HT-29 (cell line): ENCODE data around the gene ZFPM1. TPM values are rescaled to one million over a fixed set of nuclear protein-coding genes. Genes with fewer than 3 reads are reported as not detected.
A peak's percentile ranks its signal among the peaks of the same experiment; 100 is the strongest.

Experiments
- DNase-seq: peaks from one replicate; pipeline ENCODE4 v3.0.0-alpha.2; 2015; ENCODE audit warnings: low spot score
- total RNA-seq: library from RNA; depleted of rRNA; stranded (reverse); fragments of >200 nt; shearing (Covaris generic); gene quantifications from 2 replicates; pipeline ENCODE4 v1.2.3, GENCODE V29; 2014

ZFPM1 gene
- total RNA-seq, 1 experiment from 2014 or later: 15.3 TPM

DNA sequence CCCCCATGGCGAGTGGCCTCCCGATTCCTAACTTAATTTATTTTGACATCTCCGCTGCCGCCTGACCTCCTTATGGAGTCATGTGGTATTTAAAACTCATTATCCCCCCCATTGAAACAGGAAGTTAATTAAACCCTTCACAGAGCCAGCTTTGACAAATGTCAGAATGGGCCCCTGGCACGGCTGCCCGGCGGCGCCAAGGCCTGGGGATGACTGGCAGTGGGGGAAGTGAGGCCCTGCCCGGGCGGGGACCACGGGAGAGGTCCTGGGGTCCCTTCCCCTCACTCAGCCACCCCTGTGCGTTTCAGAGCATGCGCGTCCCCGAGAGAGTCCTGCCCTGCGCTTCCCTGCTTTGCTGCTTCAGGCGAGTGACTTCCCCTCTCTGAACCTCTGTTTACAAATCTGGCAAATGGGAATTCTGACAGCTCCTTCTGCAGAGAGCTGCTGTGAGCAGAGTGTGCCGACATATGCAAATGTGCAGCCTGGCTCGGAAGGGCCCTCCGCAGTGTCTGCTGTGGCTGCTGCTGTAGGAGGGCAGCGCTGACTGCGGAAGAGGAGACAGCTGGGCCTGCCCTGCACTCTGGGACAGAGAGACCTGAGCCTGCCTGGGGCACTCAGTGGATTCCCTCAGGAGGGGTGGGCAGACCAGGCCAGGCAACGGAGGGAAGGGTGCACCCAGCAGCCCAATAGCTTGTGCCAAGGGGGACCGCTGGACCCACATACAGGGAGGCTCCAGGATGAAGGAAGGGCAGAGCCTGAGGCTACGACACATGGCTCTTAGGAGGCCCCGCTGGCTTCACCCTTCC is 4.4 kb upstream of the ZFPM1 start:
- no peak for DNase-seq

DNA sequence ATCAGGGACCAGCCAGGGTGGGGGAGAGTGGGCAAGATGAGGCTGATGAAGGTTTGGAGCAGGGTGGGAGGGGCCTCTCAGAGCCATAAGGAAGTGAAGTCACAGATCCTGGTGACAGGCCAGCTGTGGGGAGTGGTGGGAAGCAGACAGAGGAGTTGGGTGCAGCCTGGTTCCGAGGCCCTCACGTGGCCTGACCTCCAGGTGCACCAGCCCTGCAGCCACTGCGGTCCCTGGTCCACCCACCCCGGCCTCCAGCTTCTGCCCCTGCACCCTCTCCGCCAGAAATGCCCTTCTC is 3.9 kb upstream of the ZFPM1 start:
- no peak for DNase-seq

DNA sequence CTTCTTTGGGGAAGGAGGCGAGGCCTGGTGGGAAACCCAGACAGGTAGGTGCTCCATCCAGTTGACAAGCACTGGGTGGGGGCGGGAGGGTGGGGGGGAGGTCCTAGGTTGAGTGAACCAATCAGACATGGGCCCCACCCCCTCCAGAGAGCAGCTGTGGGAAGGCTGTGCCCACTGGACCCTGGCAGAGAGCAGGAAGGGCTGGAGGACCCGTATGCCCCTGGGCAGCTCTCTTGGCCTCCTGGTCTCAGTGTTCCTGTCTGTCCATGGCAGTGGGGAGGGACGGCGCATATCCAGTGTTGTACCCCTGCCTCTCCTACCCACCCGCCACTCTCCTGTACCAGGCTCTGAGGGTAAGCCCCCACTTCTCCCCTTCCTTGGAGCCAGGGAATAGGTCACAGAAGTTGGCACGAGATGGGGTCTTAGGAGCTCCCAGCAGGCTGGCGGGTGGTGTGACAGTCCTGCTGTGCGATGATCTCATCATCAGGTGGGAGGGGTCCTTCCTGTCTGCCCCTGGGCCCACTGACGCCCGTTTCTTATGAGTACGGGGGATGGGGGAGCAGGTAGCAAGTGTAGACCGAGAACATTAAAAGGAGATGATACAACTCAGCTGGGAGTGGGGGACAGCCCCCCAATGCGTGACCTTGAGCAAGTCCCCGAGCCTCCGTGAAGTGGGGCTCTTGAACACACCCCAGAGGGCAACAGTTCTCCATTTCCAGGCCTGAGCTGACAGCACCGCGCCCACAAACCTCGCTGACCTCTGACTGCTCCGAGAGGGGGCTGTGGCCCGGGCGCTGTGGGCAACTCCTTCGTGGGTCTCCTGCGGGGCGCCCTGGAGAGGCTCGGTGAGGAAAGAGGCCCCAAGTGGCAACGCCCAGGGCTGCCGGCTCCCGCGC is 1.2 kb upstream of the ZFPM1 start:
- DNase-seq: no peak

DNA sequence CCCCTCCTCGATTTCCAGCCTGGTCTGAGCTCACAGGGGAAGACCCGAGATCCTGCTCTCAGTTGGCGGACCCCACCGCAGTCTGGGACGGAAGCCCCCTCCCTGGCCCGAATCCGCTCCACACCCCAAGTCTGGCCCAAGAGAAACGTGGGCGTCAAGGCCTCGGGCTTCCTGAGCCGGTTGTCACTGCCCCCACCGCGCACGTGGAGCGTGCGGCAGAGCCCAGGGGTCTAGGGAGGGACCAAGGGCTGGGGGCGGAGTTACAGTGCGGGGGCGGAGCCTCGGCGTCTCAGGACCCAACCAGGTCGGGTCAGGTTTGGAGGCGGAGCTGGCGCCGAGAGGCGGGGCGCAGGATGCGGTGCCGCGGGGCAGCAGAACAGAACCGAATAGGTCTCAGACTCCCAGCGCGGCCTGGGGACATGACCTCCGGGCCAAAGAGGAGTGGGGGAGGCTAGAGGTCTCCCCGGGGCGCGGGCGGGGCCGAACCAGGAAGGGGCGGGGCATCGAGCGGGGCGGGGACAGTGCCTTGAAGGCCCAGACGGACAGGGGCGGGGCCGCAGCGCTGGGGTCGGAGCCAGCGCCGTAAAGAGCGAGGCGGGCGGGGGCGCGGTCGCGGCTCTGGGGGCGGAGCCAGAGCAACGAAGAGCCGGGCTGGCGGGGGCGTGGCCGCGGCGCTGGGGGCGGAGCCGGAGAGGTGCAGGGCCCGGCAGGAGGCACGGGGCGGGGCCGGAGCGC is 431 bp upstream of the ZFPM1 start:
- peak; percentile 94 for DNase-seq

DNA sequence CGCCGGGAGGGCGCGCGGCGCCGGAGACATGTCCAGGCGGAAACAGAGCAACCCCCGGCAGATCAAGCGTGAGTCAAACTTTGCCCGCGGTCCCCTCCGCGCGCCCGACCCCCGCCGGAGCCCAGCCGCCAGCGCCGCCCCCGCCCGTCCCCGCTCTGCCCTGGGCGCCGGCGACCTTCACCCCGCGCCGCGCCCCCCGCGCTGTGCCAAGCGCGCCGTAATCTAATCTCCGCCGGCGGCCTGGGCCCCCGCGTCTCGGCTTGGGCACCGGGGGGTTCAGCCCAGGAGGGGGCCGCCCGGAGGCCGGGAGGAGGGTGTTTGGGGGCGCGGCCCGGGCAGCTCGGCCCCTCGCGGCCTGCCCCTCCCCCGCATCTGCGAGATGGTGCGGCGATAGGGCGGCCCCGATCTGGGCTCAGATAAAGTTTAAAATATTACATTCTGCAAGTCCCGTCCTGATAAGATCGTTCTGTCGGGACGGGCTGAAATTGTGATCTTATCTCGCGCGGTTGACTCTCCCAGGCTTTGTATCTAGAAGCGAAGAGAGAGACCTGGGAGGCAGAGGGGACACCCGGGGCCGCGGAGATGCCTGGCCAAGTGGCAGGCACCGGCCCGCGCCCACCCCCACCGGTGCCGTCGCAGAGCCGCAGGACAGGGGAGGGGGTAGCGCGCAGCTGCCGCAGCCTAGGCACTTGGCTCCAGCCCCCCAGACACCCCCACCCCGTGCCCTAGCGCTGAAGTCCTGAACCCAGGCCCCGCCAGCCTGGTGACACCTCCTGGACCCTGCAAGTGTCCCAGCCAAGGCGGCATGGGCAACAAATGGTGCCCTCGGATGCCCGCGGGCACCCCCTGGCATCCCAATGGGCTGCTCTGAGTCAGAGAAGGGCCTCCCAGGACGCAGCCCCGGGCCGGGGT is 787 bp downstream of the ZFPM1 start:
- DNase-seq: peak; percentile 28

DNA sequence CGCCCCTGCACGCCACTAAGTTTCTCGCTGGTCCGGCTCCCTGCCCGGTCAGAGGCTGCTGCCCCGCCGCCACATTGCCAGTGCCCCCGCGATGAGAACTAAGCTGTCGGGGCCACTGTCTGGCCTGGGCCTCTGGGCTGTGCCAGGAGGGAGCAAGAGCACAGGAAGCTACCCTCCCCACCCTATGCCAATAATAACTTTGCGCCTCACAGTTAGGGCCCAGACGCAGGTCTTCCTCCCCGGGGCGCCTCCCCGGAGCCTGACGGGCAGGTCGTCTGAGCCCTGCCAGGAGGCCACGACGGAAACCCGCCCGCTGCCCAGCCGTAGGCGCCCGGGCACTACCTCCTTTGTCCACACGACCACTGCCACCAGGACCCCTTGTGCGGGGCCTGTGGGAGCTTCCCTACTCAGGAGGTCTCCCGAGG is 1.5 kb downstream of the ZFPM1 start:
- DNase-seq: peak; percentile 56

DNA sequence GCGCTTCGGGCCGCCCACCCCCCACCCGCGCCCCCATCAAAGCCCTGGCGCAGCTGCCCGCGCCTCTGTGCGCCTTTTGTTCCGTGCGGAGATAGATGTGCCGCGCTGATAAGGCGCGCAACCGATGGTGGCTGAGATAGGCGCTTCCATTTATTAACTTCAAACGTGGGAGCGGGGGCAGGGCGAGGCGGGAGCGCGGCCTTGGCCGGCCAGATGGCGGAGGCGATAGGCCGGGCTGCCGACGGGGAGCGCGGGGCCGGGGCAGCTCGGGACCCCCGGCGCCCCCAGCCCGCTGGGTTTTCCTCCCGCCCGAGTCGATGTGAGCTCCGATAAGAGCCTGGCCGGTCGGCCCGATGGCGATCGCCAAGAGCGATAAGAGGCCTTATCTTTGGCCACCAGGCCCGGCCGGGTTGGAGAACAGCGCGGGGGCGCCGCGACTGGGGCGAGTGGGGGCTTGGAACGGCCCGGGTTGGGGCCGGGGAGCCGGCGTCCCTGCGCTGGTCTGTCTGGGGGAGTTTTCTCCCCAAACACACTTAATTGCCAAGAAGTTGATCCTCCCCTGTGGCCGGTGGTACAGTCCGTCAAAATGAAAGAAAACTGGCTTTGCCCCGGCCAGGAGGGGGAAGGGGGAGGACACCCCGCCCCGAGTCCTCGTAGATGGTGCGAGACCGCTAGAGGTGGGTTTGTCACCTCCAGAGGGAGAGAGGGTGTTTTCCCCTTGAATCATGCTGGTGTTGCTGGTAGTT is 2.7 kb downstream of the ZFPM1 start:
- DNase-seq: peak; percentile 56

DNA sequence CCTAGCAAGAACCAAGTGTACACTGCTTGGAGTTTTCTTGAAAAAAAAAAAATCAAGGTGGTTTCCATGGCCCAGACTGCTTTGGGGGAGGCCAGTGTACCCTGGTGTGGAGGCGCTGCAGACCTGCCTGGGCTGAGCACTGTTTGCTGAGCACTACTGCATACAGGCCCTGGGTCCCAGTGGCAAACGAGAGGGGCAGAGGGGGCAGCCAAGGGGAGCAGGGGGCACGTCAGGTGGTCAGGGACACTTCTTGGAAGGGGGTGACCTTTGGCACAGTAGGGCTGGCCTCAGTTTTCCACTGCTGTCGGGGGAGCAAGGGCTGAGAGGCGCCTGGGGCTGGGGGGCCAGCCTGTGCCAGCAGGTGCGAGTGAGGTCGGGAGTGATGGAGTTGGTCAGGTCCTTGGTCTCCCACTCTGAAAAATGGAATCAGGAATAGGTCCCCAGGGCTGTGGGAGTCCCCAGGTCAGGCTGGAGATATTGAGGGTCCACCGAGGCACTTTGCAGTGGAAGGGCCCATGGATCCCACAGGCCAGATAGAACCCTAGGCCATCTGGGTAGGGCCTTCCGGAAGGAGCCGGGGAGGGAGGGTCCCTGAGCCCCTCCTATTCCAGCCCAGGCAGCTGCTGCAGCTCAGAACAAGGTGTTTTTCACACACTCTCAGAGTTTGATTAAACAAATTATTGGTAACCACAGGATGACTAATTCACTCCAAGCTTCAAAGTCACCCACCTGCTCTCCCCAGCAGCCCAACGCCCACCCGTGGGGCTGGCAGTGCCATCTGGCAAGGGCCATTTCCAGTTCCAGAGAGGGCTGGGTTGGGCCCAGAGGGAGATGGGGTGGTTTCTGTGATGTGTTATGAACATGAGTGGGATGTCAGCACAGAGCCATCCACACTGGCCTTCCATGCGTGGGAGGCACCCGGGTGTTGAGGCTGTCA is 3.5 kb downstream of the ZFPM1 start:
- DNase-seq: no peak

DNA sequence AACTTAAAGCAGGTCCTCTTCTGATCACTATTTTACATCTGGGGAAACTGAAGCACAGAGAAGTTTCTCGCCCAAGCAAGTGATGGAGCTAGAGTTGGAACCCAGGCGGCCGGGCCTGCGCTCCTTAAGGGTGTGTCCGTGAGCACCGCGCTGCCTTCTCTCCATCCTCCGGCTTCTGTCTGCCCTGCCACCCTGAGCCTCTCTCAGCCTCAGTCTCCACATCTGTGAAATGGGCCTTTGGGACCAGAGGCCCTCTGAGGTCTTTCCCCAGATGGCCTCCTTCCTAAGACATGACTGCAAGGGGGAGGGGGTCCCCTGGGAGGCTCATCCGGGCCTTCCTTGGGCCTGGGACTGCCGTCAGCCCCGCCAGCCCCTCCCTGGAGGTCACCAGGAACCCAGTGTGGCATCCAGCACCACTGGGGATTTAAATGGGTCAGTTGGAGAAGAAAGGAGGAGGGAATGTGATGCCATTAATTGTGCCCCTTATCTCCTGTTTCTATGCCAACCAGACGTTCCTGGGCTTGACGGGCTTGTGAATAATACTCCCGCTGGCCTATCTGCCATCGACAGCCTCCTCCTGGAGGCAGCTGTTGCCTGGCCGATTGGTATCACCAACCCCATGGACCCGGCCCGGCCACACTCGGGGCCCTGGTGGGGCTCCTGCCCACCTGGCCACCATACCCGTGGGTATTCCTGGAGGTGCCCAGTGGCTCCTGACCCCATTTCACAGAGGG is 5.1 kb downstream of the ZFPM1 start:
- no peak for DNase-seq

DNA sequence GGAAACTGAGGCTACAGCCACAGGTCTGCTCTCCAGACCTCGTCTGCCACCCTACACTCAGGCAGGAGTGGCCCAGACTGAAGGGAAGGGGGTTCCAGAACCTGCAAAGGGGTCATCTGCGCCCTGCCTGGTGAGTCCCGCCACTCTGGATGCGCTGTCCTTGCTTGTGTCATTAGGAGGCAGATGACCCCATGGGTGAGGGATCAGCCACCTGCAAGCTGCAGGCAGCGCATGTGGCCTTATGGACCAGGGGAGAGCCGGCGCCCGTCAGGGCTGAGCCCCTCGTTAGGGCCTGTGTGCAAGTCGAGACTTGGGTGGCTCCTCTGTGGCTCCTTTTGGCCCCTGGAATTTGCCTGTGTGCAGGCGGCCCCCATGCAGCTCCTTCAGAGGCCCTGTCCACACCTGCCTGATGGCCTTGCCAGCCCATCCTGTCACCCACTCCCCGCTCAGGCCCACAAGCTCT is 5.7 kb downstream of the ZFPM1 start:
- no peak for DNase-seq

DNA sequence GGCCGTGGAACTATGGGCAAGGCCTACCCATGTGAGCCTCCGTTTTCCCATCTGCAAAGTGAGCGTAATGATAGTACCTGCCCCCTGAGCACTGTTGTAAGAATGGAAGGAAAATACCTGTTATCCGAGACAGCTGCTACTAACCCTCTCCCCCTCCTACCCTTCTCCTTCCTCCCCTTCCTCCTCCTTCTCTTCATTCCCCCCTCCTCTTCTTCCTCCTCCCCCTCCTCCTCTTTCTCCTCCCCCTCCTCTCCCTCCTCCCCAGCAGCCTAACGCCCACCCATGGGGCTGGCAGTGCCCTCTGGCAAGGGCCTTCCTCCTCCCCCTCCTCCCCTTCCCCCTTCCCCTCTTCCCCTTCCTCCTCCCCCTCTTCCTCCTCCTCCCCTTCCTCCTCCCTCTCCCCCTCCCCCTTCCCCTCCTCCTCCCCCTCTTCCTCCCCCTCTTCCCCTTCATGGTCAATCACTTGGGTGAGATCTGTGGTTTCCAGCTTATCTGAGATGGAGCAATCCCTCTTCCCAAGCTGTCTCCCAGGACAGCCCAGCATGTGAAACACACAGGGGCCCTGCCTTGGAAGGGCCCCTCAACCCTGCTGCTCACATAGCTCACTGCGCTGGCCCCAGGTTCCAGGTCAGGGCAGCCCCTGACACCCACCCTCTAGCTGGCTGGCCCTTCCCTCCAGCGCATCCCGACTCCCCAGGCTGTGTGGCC is 6.4 kb downstream of the ZFPM1 start:
- no peak for DNase-seq

DNA sequence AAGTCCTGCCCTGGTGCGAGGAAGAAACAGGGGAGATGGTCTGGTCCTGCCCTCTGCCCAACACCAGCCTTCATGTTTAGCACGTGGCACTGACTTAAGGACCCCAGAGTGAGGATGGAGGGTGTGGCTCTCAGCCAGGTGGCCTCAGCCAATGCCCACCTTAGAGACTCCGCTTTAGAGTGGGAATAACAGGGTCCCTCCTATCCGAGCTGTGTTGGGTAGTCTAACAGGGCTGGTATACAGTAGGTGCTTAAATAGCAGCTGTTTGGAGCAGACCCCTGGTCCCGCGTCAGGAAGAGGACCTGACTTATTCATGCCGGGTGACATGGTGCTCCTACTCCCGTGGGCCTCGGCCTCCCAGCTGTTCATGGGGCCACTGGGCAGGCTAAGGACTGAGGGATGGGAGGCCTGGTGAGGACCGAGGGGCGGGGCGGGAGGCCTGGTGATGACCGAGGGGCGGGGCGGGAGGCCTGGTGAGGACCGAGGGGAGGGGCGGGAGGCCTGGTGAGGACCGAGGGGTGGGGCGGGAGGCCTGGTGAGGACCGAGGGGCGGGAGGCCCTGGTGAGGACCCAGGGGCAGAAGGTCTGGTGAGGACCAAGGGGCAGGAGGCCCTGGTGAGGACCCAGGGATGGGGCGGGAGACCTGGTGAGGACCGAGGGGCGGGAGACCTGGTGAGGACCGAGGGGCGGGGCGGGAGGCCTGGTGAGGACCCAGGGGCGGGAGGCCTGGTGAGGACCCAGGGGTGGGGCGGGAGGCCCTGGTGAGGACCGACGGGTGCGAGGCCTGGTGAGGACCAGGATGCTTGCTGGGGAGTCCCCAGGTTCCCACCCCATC is 7.6 kb downstream of the ZFPM1 start:
- no peak for DNase-seq

DNA sequence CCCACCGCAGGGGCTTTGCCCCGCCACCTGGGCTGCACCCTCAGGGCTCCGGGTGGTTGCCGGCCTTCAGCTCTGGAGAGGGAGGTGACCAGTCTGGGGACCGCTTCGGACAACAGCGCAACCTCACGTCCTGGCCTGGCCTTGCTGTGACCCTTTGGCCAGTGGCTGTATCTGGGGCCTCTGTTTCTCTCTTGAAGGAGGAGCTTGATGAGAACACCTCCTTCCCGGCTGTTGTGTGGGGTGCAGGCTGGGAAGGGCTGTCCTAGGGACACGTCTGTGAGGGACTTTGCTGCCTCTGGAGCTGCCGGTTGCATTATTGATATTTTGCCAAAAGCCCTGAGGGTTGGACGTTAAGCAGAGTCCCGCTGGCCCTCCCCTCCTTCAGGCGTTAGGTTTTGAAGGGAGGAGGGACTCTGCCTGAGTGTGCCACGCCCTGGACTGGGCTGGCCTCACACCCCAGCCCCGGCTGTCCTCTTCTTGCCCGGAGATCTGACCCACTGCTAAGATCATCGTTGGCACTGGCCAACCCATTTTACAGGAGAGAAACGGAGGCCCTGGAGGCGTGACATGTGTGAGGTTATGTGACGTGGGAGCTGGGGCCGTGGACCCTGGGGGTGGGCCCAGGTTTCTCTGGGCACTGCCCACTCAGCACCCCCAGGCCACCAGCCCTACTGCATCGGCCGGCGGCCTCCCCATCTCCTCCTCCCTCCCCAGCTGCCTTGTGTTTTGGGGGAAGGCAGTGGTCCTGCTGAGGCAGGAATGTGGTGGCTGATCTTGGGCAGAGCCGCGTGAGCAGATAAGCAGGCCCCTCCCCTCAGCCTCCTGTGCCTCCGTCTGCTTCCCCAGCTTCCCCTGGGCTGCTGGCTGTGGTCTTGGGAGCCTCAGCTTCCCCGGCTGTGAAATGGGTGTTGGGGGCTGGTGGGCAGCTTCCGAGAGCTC is 8.5 kb downstream of the ZFPM1 start:
- no peak for DNase-seq

DNA sequence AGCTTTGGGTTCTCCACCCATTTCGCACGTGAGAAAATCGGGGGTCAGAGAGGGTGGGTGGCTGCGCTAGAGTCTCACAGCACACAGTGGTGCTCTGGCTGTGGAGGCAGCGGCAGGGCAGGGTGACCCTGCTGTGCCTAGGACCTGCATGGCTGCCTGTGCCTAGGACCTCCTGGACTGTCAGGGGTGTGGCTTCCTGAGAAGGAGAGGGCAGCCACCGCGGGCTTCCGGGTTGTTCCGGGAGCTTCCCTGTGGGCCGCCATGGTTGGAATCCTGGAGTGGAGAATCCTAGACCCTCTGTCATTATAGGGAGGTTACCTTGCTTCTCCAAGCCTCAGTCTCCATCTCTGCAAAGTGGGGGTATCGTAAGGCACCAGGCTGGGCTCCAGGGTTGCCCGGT is 9.3 kb downstream of the ZFPM1 start:
- no peak for DNase-seq

DNA sequence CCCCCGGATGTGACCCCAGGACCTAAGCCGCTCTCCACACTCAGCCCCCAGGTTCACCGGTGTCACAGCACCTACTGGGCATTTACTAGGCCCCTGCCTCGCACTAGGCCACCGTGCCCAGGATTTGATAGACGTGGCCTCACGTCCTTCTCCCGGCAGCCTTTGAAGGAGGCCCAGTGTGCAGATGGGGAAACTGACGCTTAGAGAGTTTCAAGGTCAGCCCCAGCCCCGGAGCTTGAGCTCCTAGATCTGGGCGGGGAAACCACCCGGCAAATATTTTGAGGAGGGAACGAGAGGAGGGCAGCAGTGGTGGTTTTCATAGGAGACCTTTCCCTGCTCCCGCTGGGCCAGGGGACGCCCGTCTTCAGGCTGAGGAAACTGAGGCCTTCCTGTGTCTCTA is 10.3 kb downstream of the ZFPM1 start:
- DNase-seq: no peak
